DND-41 (cell line): Measurements from ENCODE around the gene FRMPD3.
"Not testable (repeated sequence)": the region's sequence is repeated elsewhere in the genome, so short reads cannot be mapped to it uniquely, and the experiment has no call there.

Source experiments
- ATAC-seq: fragments of 200-7000 bp; cut with Tn5 transposase; 3 replicates; pipeline ENCODE4 v1.9.1; 2021; ENCODE audit warnings: low read depth; ENCODE audit not compliant: insufficient read depth
- DNase-seq: peaks from one replicate; pipeline ENCODE4 v3.0.0-alpha.2; 2020
- H2AFZ ChIP-seq: 2 replicates; pipeline ENCODE4 v1.6.0; 2012; ENCODE audit warnings: low read depth, low read length
- H3K27ac ChIP-seq: 2 replicates; pipeline ENCODE4 v1.5.1; 2012; ENCODE audit warnings: low read length, inconsistent platforms
- H3K27me3 ChIP-seq: fragments of 200-600 bp; sonication (generic); 2 replicates; pipeline ENCODE4 v1.6.0; 2012; ENCODE audit warnings: low read length, mild to moderate bottlenecking, inconsistent platforms; ENCODE audit not compliant: insufficient read depth, poor library complexity
- H3K36me3 ChIP-seq: 2 replicates; pipeline ENCODE4 v1.5.1; 2012; ENCODE audit warnings: low read length, inconsistent platforms; ENCODE audit not compliant: insufficient read depth
- H3K4me1 ChIP-seq: 2 replicates; pipeline ENCODE4 v1.5.1; 2012; ENCODE audit warnings: mild to moderate bottlenecking, low read length; ENCODE audit not compliant: insufficient read depth
- H3K4me2 ChIP-seq: 2 replicates; pipeline ENCODE4 v1.6.0; 2012; ENCODE audit warnings: mild to moderate bottlenecking, moderate library complexity, low read length, inconsistent platforms; ENCODE audit not compliant: insufficient read depth
- H3K4me3 ChIP-seq, 2 experiments: fragments of 200-600 bp in 1 of 2; shearing (Covaris generic) in 1 of 2; 2 replicates each; pipeline ENCODE4 v1.5.1; 2012 to 2016; ENCODE audit warnings: inconsistent platforms in 2 of 2, low read length in 2 of 2, mild to moderate bottlenecking in 2 of 2, low read depth in 1 of 2, moderate library complexity in 1 of 2
- H3K79me2 ChIP-seq: 2 replicates; pipeline ENCODE4 v1.6.0; 2012; ENCODE audit warnings: low read length, inconsistent platforms; ENCODE audit not compliant: insufficient read depth
- H3K9ac ChIP-seq: 2 replicates; pipeline ENCODE4 v1.6.0; 2012; ENCODE audit warnings: low read depth, mild to moderate bottlenecking, inconsistent platforms, low read length, moderate library complexity
- H3K9me3 ChIP-seq: 2 replicates; pipeline ENCODE4 v1.5.1; 2012; ENCODE audit warnings: low read length, moderate library complexity, mild to moderate bottlenecking, inconsistent platforms; ENCODE audit not compliant: insufficient read depth, severe bottlenecking
- H4K20me1 ChIP-seq: 2 replicates; pipeline ENCODE4 v1.6.0; 2012; ENCODE audit warnings: low read length; ENCODE audit not compliant: insufficient read depth
- CTCF ChIP-seq: IDR thresholded peaks from 2 replicates; pipeline ENCODE4 v1.5.1; 2012; ENCODE audit warnings: borderline replicate concordance, low read length, moderate library complexity, mild to moderate bottlenecking; ENCODE audit not compliant: poor library complexity, severe bottlenecking; ENCODE audit errors: extremely low read depth
- EZH2 ChIP-seq: IDR thresholded peaks from 3 replicates; pipeline ENCODE4 v1.6.1; 2012; ENCODE audit warnings: borderline replicate concordance, low read depth, mild to moderate bottlenecking, moderate library complexity, low read length, inconsistent platforms; ENCODE audit not compliant: severe bottlenecking

The FRMPD3 gene

GRCh38 chrX:107465932-107466620, 16.6 kb downstream of the FRMPD3 start:
- Histone ChIP-seq H3K4me1 (no peaks in the 10 kb centered on the region), H3K4me3 (no peak overlapping the region), H3K27me3 (no peaks in the 10 kb centered on the region), H3K36me3 (no peaks in the 10 kb centered on the region), H4K20me1 (no peaks in the 10 kb centered on the region), H3K4me2 (no peak overlapping the region), H3K27ac (no peak overlapping the region), H3K9me3 (no peaks in the 10 kb centered on the region), H3K9ac (no peak overlapping the region), H3K79me2 (no peaks in the 10 kb centered on the region), H2AFZ (no peak overlapping the region)
- DNase-seq (no peak), ATAC-seq (no peak)
- no peak for TF ChIP-seq CTCF
- TF ChIP-seq EZH2, result no peak

GRCh38 chrX:107467271-107467670, 17.8 kb downstream of the FRMPD3 start:
- Histone ChIP-seq H3K9ac (no peak overlapping the region), H3K27me3 (no peaks in the 10 kb centered on the region), H3K27ac (no peak overlapping the region), H3K4me2 (no peak overlapping the region), H3K4me1 (no peaks in the 10 kb centered on the region), H4K20me1 (no peaks in the 10 kb centered on the region), H3K4me3 (no peak overlapping the region), H3K9me3 (no peaks in the 10 kb centered on the region), H3K79me2 (no peaks in the 10 kb centered on the region), H3K36me3 (no peaks in the 10 kb centered on the region), H2AFZ (no peak overlapping the region)
- DNase-seq (no peak), ATAC-seq (no peak)
- TF ChIP-seq CTCF (no peak), EZH2 (no peak)

- no peak overlapping the region for H3K27ac ChIP-seq
- no peaks in the 10 kb centered on the region for H3K79me2 ChIP-seq
- no peaks in the 10 kb centered on the region for H4K20me1 ChIP-seq
- DNase-seq (no peak), ATAC-seq (no peak)
- no peaks in the 10 kb centered on the region for H3K36me3 ChIP-seq
- no peak overlapping the region for H3K9ac ChIP-seq
- no peaks in the 10 kb centered on the region for H3K27me3 ChIP-seq
- no peaks in the 10 kb centered on the region for H3K4me1 ChIP-seq
- H3K4me2 ChIP-seq, result no peak overlapping the region
- H3K4me3 ChIP-seq, result no peak overlapping the region
- TF ChIP-seq EZH2 (no peak), CTCF (no peak)
- no peak overlapping the region for H2AFZ ChIP-seq
- H3K9me3 ChIP-seq, result no peaks in the 10 kb centered on the region
Observed at GRCh38 chrX:107470198-107470597, 20.7 kb downstream of the FRMPD3 start.

- H2AFZ ChIP-seq, result no peak overlapping the region
- H3K9ac ChIP-seq, result no peak overlapping the region
- H4K20me1 ChIP-seq, result no peaks in the 10 kb centered on the region
- no peak for TF ChIP-seq CTCF
- TF ChIP-seq EZH2, result no peak
- no peaks in the 10 kb centered on the region for H3K27me3 ChIP-seq
- H3K4me2 ChIP-seq, result no peak overlapping the region
- no peaks in the 10 kb centered on the region for H3K36me3 ChIP-seq
- no peaks in the 10 kb centered on the region for H3K9me3 ChIP-seq
- ATAC-seq (no peak), DNase-seq (no peak)
- no peaks in the 10 kb centered on the region for H3K79me2 ChIP-seq
- no peak overlapping the region for H3K4me3 ChIP-seq
- no peaks in the 10 kb centered on the region for H3K4me1 ChIP-seq
- H3K27ac ChIP-seq, result no peak overlapping the region
Observed at GRCh38 chrX:107470971-107471370, 21.5 kb downstream of the FRMPD3 start.

- not testable (repeated sequence) for H3K9ac ChIP-seq
Observed at GRCh38 chrX:107471420-107471819, 22.0 kb downstream of the FRMPD3 start.

More at GRCh38 chrX:107471420-107471819, 22.0 kb downstream of the FRMPD3 start:
- H3K27ac ChIP-seq, H3K27me3 ChIP-seq, H3K4me2 ChIP-seq, DNase-seq, H3K9me3 ChIP-seq, H2AFZ ChIP-seq, H3K36me3 ChIP-seq, ATAC-seq, H4K20me1 ChIP-seq, H3K79me2 ChIP-seq, H3K4me3 ChIP-seq, H3K4me1 ChIP-seq: not testable (repeated sequence)
